Stimulated activated CD4-positive, alpha-beta T cell treated with anti-CD3 and anti-CD28 coated beads, TNF-alpha, amount 100 ng/mL, for 24 hours (primary cell): ENCODE measurements around the gene KMT2D.

Experiments used
- DNase-seq, 3 experiments: peaks; one replicate each; pipeline ENCODE4 v3.0.0-alpha.2; 2020; ENCODE audit warnings: low read depth in 3 of 3

KMT2D gene, protein sequence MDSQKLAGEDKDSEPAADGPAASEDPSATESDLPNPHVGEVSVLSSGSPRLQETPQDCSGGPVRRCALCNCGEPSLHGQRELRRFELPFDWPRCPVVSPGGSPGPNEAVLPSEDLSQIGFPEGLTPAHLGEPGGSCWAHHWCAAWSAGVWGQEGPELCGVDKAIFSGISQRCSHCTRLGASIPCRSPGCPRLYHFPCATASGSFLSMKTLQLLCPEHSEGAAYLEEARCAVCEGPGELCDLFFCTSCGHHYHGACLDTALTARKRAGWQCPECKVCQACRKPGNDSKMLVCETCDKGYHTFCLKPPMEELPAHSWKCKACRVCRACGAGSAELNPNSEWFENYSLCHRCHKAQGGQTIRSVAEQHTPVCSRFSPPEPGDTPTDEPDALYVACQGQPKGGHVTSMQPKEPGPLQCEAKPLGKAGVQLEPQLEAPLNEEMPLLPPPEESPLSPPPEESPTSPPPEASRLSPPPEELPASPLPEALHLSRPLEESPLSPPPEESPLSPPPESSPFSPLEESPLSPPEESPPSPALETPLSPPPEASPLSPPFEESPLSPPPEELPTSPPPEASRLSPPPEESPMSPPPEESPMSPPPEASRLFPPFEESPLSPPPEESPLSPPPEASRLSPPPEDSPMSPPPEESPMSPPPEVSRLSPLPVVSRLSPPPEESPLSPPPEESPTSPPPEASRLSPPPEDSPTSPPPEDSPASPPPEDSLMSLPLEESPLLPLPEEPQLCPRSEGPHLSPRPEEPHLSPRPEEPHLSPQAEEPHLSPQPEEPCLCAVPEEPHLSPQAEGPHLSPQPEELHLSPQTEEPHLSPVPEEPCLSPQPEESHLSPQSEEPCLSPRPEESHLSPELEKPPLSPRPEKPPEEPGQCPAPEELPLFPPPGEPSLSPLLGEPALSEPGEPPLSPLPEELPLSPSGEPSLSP (N-terminal part only)

DNA sequence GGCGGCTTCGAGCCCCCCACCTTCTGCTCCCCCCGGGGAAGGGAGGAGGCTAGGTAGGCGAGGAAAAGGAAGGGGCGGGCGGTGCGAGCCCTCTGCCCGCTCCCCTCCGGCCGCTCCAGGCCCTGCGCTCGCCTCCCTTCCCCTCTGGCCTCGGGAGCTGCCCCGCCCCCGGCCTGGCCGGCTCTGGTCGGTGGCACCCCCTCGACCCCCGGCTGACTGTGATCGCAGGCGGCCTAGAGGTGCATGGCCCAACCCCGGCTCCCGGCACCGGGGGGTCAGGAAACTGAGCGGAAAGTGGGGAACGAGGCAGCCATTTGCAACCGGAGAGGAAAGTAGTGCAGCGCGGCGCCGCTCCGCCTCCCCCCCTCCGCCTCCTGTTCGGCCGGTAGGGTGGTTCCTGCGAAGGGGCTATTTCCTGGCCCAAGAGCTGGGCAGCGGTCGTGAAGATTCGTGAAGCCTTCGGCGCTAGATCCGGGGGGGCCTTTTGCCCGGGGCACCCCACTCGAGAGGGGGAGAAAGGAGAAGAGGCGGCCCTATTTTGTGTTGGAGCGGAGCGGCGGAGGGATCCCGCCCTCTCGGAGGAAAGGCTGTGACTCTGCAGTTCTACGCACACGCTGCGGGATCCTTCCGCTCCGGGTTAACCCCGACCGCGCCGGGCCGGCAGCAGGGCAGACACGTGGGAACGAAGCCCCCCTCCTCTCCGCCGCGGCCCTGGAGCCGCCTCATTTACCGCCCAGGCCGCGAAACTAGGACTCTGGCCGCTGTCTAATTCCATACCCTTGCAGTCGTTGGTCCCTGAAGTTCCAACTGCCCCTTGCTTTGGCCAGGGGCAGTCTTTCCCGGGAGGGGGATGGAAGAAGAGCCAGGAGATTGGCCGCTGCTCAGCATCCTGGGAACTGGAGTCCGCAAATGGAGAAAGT is at the start of gene KMT2D:
KMT2D (minus strand) TSS at position 558 of the 920 bp plus-strand sequence. CDS start 5,470 bp downstream, outside the sequence.
- peak; percentile 78 to 89 (median 81) for DNase-seq

DNA sequence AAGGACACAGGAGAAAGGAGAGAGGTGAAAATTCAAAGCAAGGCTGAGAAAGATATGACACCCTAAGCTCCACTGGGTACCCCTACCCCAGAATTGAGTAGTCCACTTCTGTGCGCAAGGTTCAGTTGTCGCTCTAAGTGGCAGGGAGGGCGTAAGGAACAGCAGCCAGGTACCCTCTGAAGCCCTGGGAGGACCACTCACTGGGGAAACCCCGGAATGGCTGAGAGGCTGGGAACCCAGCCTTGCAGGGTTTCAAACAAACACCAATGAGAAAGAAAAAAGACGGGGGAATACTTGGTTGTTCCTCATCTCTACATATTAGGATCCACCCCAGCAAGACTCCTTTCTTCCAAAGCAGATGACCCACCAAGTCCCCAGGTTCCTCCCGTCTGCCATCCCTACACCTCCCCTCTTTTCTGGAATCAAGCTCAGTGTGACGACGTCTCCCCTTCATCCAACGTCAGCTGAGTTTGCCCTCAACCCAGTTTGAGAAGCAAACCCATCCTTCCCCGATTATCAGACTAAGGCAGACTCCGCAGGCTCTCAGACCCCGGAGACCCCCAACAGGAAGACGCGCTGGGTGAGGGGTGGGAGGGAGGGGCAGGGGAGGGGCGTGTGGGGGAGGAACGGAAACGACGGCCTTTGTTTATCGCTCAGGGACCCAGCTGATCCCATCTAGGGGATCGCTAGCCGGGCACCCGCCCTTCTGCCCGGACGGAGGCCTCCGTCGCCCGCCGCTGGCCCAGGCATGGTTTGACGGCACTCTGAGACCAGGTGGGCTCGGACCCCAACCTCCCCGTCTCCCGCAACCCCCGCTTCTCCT is 49.3 kb upstream of the KMT2D start:
- no peak for DNase-seq

DNA sequence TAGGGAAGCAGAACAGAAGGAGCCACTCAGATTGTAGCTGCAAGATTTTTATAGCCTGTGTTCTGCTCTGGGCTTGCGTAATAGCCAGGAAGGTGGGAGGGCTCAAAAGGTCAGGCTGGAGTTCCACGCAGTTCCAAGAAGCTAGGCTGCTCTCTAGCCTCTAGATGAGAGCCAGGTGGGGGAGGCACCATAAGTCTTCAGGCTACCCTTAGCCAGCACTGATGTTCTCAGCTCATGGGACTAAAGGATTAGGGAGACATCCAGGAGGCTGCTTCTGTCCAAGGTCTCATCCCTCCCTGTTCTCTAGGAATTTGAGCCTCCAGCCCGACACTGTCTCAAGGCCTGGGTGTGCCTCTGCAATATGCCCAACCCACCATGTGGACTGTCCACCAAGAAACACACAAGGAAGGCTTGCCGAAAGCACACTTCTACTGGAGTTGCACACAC is 48.4 kb upstream of the KMT2D start:
- DNase-seq = no peak

DNA sequence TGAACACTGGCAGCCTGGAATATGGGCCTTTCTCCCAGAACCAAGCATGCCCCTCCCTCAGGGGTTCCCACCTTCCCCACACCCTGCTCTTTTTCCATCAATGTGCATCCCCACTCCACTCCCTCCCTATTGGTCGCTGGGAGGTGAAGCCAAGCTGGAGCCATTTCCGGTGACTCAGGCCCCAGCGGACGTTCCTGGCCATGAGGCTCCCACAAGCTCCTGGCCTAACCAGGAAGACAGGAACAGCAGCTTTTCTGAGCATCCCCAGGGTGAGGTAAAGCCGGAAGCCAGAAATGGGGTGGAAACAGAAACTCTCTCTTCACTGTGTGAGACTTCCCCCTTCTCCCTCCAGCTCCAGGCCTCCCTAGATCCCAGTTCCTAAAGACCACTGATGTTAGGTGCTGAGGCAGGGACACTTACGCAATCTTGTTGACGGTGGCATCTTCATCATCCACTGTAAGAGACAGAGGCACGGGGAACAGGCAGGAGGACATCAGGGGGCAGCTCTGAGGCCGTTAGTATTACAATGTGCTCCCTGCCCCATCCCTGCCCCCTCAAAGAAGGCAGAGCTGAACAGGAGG is 45.0 kb upstream of the KMT2D start:
- DNase-seq = no peak

DNA sequence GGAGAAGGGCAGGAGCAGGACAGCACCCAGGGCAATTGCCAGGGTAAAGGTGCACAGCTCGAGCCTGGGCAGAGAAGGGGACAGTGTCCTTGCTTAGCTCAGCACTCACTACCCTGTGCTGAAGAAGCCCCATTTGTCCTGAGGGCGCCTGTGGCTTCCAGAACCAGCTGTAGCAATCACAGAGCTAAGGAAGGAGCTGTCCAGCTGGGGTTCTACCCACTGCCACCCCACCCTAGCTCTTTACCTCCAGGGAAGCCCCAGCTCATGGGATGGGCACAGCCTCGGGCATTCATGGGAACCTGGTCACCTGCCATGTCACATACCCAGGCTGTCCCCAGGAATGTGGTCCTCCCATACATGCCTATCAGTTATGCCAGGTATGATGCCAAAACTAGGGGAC is 44.2 kb upstream of the KMT2D start:
- no peak for DNase-seq

GRCh38 chr12:49100380-49100779 is 39.8 kb upstream of the KMT2D start:
- no peak for DNase-seq

- DNase-seq = no peak
These were observed 38.1 kb upstream of the KMT2D start for GRCh38 chr12:49098703-49099102.

DNA sequence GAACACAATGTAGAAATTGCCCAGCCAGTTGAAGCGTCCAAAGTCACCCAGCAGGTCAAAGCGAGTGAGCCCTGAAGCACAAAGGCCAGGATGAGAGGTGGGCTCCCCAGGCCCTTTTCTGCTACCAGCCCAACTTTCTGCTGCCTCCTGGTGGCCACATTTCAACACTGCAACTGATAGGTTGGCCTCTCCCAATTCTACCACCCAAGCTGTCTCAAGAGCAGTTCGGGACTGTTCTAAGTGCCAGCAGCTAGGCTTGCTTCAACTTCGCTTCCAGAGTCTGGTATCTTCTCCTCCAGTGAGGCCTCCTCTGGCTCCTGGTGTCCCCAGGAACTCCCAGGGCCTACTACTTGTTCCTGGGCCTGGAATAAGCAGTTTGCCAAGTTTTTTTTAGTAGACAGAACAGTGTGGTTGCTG is 37.4 kb upstream of the KMT2D start:
- peak; percentile 35 to 60 (median 54) for DNase-seq

DNA sequence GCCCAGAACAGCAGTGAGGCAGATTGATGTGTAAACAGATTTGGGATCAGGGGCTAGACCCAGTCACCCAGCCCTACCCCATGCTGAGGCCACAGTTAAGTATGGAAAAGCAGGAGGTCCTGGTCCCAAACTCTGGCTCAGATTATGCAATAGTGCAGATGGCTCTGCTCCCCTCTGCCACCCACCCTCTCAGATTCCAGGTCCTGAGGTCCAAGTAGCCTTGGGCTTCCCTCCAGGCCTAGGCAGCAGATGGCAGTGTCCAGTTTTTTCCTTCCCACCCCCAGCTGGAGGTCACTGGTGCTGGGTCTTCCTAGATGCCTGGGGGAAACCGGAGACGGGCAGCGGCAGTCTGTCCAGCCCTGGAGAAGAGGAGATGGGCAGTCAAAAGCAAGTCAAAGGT is 36.8 kb upstream of the KMT2D start:
- DNase-seq = no peak

DNA sequence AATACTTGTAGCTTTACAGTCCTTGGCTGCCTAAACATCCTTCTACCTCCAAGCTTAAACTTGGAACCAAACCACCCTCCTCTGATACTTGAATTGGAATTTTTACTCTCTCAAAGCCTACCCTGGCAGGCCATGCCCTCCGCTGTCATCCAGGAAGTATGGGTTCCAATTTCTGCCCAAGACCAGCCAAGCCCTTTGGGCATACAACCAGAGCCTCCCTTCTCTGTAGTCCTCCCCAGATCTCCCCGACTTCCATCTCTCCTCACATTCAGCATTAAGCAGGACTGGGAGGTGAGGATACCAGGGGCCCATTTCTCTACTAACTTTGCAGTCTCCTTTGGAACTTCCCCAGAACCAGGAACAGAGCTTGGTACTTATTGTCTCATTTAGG is 34.4 kb upstream of the KMT2D start:
- no peak for DNase-seq

- DNase-seq = no peak
These were observed 33.8 kb upstream of the KMT2D start, which contains the start of gene DHH for GRCh38 chr12:49094160-49094974. DHH (minus strand) TSS chr12:49094801; CDS start chr12:49094512, 289 bp downstream.

DNA sequence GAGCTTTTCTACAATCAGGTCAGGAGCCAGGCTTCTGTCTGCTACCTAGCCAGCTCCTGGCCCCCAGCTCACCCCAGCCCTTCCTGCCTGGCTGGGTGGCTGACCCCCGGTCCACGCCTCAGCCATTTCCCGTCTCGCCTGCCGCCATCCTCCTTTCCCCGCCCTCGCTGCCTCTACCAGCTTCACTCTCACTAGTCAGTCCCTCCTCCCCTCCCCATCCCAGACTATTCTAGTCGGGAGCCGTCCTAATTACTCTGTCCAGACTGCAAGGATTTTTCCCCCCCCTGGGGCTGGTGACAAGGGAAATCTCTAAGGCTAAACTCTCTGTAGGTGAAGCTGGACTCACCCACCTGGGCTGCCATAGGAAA is 33.2 kb upstream of the KMT2D start:
- DNase-seq = no peak

DNA sequence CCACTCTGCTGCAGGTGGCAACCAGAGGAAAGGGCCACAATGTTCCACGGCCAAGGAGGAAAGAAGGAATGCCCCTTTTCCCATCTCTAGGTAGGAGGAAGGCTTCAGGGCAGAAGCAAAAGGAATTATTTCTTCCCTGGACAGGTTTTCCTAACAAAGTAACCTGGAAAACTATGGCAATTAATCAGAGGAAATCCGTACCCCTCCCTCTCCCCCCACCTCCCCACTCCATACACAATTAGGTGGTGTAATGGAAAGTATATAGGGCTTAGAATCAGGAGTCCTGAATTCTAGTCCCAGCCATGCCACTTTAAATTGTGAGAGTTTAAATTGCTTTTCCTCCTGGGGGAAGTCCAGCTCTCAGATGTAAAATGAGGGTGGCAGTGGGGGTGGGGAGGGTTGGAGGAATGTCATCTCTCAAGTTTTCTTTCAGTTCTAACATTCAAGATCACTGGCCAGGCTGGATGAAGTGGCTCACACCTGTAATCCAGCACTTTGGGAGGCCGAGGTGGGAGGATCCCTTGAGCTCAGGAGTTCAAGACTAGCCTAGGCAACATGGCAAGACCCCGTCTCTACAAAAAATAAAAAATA is 32.3 kb upstream of the KMT2D start:
- no peak for DNase-seq

GRCh38 chr12:49092086-49092815 is 31.7 kb upstream of the KMT2D start:
- DNase-seq = peak in 2 of 3 experiments; percentile 41 to 65

- no peak for DNase-seq
These were observed 31.2 kb upstream of the KMT2D start for GRCh38 chr12:49091836-49092085.

- DNase-seq = no peak
These were observed 30.7 kb upstream of the KMT2D start for GRCh38 chr12:49091056-49091835.
